NCI-H1092 treated with DMSO at 0.1 percent for 48 hours (cell line): ENCODE measurements around the gene MUC6.

Experiments used
- DNase-seq: peaks from one replicate; lab custom pipeline; 2025; lab: John Stamatoyannopoulos, UW

MUC6 gene

DNA sequence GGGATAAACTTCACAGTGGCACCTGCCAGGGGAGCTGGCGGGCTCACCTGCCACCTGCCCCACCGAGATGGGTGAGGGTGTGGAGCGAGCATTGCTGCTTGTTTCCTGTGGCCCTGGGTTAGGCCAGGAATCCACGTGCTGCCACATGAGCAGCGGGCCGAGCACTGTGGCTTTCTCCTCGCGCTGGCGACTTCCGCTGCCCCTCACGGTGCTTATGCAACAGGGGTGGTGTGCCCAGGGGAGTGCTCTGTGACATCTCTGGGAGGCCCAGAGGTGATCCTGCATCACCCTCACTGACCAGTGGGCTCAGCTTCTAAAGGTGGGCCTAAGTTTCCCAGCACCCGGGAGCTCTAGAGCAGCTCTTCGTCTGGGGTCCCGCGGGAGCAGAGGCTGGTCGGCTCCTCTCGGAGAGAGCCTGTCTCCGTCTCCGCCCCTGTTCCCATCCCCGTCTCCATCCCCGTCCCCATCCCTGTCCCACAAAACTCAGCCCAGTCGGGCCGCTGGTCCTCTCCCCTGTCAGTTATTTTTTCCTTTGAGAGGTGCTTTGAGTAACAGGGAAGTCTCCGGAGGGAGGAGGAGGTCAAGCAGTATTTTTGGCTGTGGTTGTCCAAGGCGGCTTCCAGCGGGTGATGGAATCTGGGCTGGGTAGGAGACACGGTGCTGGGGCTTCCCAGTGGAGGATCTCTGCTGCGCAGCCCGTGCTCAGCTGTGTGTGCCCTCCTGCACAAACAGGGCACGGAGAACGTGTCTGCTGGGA, 68.3 kb downstream of the MUC6 start:
- DNase-seq = no peak

DNA sequence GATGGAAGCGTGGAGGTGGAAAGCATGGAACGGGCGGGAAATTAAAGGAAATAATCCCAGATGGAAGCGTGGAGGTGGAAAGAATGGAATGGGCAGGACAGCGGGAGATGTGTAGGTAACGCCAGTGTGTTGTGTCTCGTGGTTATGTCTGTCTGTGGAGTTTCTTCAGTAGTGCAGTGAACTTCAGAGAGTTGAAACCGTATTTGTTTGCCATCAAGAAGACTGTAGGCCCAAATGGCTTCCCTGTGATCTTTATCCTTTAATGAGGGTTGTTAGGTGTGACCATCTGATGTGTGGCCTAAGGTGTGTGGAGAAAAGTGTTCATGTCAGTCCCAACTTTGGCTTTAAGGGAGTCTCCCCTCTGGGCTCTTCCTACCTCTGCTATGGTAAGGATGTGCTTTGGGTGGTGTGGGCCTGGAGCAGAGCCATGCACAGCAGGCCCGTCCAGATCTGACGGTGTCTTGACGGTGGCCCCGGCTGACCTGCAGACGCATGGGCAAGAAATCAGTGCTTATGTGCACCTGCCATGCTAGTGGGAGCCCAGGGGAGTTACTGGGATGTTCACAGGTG, 71.2 kb downstream of the MUC6 start:
- DNase-seq = no peak

DNA sequence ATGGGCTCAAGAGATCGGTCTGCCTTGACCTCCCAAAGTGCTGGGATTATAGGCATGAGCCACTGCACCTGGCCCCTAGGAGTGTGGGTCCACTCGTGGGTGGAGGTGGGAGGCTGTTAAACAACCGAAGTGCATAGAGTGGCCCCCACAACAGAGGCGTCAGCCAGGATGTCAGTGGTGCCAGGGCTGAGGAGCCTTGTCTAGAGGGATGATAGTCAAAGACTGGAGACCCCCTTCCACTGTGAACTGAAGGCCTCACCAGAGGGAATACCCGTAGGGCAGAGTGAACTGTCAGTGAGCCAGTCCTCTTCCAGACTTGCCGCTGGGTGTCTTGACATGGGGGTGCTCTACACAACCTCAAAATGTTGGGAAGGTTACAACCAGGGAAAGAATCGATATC, 72.7 kb downstream of the MUC6 start:
- DNase-seq = no peak
